GM18873 (cell line): ENCODE measurements around the gene FAM114A1.
"Not testable (repeated sequence)": the region's sequence is repeated elsewhere in the genome, so short reads cannot be mapped to it uniquely, and the experiment has no call there.

Experiments
- ATAC-seq: cut with Tn5 transposase; IDR thresholded peaks from one replicate; pipeline ENCODE4 v1.9.1; 2021; ENCODE audit warnings: mild to moderate bottlenecking, moderate library complexity, moderate number of reproducible peaks; ENCODE audit not compliant: unreplicated experiment, low FRiP score

Gene FAM114A1

DNA sequence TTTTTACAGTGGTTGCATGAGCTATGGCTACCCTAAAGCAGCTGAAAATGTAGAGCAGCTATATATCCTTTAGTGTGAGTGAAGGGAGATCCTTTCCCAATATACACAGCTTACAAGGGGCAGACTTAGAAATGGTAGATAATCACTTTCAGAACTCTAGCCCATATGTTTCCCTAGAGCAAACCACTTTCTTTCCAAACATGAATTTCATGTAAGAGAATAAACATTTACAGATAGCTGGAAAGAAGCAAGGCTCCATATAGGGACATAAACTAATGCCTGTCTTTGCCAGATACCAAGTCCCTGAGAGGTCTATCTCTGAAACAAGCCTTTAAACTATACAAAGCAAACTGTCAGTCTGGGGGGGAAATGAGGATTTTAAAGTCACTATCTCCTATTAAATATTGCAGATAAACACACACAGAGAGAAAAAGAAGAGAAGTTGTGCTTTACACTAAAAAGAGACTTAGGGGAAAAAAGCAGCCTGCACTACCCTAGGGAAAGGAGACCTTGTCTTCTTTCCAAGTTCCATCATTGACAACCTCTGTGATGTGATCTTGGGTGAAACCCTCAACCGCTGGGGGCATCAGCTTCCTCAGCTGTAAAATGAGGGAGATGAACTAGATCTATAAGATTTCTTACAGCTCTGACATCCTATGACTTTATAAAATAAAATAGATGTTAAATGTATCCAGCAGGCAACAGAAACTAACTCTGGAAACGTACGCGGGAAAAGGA, 91.0 kb downstream of the FAM114A1 start:
- ATAC-seq, result no peak

DNA sequence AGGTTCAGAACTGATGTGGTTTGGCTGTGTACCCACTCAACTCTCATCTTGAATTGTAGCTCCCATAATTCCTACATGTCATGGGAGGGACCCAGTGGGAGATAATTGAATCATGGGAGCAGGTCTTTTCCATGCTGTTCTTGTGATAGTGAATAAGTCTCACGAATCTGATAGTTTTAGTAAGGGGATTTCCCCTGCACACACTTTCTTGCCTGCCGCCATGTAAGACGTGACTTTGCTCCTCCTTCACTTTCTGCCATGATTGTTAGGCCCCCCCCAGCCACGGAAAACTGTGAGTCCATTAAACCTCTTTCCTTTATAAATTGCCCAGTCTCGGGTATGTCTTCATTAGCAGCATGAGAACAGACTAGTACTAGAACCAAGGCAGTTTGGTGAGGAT, 91.6 kb downstream of the FAM114A1 start:
- not testable (repeated sequence) for ATAC-seq

DNA sequence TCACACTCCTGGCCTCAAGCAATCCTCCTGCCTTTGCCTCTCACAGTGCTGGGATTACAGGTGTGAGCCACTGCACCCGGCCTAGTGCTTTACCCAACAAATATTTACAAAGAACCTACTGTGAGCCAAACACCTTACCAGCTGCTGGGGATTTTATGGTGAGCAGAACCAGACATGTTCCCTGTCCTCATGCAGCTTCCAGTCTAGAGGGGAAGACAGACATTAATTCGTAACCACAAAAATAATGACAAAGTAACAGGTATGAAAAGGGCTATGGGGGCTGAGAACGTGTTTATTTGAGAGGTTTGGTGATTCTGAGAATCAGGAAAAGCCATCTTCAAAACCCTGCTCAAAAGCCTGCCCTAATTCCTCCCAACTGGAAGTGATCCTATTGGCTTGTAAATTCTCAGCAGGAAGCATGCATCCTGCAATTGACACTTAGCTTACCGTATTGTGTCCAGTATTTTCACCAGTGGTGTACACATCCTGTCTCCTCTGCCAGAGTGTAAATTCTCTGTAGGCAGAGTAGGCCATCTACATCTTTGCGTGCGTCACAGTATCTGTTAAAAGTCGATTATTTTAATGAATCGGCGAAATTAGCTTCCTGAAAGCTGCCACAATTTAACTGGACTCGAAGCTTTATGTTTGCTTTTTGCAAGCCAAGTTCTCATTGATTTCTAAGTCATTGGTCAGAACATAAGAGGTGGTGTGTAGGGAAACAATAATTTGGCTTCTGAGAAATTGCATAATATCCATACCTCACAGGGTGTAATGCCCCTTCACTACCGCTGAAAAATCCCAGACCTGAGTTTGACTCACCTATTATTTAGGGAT, 97.6 kb downstream of the FAM114A1 start:
- no peak for ATAC-seq

GRCh38 chr4:38965866-38966265, 98.3 kb downstream of the FAM114A1 start:
- no peak for ATAC-seq

DNA sequence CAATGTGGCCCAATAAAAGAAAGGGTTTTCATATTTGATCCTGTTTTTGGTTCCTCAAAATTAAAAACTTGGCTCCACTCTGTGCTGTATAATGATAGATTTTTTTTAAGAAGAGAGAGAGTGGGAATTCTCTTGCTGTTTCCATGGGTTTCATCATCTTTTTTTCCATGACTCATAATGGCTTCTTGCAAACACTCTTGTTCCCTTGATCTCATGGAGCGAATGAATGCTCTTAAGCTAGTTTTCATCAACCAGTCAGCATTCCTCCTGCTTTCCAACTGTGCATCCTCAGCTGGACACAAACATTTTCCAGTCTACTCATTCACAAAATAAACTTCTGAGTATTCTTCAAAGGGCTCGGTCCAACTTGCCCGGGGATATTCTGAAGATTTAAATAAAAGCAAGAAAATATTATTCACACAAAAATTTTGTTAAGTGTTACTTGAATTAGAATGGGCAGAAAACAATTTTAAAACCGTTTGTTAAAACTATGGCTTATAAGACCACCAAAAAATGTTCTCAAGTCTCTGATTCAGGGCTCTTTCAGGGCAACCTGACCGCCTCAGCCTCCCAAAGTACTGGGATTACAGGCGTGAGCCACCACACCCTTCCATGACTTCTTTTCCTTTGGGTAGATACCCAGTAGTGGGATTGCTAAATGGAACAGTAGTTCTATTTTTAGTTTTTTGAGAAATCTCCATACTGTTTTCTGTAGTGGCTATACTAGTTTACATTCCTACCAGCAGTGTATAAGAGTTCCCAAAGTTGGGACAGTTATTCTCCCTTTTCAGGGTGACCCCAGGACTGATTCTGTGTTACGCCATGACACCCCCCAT, 99.9 kb downstream of the FAM114A1 start:
- ATAC-seq, result no peak

- ATAC-seq, result no peak
Measured at GRCh38 chr4:38968668-38969067, 101.1 kb downstream of the FAM114A1 start.

- ATAC-seq, result no peak
Measured at GRCh38 chr4:38976308-38976707, 108.7 kb downstream of the FAM114A1 start.

GRCh38 chr4:38979081-38979480, 111.5 kb downstream of the FAM114A1 start:
- ATAC-seq, result no peak

GRCh38 chr4:38979511-38980230, 112.1 kb downstream of the FAM114A1 start:
- no peak for ATAC-seq

DNA sequence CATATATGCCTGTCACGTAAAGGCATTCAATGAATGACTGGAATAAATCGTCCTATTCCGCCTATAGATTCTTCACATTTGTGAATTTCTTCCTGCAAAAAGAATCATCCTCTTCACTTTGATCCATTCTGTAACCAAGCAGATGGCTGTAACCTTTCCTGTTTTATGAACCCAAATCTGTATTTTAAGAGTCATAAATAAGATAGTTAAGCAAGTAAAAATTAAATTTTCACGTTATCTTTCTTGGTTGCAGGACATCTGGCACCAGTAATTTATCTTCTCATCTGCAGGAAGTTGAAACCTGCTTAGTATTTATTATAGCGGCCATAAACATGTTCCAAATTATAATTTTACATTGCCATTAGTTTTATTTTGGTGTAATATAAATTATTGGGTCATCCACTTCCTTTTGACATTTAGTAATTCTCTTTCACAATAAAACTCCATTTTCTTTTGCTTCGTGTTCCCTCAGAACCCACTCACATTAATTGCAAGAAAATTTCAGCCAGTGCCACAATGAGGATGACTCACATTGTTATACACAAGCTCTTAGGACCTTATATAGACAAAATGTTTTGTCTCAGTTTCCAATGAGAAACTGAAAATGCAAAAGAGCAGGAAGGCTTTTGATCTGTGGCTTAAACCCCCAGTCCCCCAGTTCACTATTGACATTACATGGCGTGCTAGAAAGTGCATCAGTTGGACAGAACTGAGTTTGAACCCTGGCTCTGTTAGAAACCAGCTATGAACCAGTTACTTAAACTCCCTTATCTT, 113.5 kb downstream of the FAM114A1 start:
- no peak for ATAC-seq

GRCh38 chr4:38982361-38983095, 114.9 kb downstream of the FAM114A1 start:
- ATAC-seq, result no peak

DNA sequence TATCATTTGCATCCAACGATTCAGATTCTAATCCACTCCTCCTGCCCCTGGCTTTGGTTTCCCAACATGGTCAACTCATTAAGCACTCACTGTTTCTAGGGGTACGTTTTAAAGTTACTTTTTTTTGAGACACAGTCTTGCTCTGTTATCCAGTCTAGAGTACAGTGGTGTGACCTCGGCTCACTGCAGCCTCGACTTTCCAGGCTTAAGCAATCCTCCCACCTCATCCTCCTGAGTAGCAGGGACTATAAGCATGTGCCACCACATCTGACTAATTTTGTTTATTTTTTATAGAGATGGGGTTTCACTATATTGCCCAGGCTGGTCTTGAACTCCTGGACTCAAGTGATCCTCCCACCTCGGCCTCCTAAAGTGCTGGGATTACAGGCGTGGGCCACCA, 115.7 kb downstream of the FAM114A1 start:
- ATAC-seq, result no peak

DNA sequence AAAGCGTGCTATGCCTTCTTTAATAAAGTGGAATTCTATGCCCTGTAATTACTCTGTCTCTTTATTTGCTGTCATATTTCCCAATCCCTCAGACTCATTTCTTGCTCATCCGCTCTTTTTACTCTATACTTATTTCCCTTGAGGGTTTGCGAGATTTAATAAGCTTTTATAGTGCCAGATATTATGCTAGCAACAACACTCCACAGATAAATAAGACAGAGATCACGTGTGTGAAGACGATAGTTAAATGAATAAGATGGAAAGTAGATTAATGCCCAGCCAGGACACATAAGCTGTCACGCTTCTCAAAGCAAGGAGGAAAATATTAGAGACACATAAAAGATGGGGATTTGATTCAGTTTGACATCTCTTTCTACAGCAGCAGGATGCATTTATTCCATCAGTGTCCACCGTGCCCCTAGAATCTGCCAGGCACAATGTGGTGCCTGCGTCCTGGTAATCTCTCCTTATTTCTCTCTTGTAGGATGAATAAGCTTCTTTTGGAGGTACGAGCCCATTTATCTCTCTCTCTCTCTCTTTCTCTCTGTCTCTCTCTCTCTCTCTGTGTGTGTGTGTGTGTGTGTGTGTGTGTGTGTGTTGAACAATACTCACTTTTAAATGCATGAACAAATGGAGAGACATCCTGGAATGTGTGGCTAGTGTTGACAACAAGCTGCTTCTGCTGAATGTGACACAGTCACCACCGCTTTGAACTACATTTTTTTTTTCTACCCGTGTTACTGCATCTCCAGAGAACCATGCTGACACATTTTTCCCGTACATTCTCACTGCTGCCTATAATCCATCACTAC, 116.4 kb downstream of the FAM114A1 start:
- ATAC-seq, result no peak

DNA sequence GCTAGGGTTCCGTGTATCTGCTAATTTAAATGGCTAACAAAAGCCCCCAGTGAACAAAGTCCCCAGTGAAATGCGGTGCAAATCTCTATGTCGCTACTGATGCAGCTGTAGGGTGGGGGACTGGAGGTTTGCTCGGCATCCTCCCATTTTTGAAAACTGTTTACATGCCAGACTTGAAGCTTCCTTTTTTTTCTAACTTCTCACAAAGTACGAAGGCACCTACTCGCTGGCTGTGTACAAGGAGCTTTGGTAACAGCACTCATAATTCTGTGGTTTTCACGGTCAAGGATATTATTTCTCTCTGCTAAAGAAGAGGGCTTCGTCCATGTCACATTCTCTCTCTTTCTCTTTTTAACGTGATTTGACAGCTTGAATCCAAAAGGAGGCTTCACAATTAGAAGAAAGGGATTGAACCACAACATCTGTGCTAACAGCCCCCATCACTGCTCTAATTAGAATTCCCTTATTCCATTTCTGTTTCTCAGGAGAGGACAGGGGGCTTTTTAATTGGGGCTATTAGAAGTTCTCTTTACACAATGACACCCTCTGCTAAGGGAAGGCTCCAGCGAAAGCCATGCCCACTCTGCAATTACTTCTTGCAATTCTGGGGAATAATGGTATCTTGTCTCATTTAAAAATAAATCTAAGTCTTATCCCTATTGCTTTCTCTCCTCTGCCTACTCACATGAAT, 117.9 kb downstream of the FAM114A1 start:
- ATAC-seq, result peak; percentile 3

DNA sequence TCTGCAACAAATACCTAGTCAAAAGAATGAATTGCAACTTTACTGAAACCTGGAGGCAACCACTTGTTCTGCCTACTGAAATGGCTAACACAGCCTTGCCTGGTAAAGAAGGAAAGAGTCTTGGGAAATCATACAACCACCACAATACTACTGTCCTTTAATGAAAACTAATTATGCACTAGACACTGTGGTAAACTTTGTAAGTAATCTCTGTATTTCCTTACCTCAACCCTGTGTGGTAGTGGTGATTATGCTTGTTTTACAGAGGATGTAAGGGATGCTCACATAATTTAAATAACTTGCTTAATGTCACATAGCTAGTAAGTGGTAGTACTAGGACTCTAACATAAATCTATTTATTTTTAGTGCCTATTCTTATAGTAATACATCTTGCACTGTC, 119.9 kb downstream of the FAM114A1 start:
- no peak for ATAC-seq

- not testable (repeated sequence) for ATAC-seq
Measured at GRCh38 chr4:38988353-38988752, 120.7 kb downstream of the FAM114A1 start.

- ATAC-seq, result no peak
Measured at GRCh38 chr4:38989487-38989886, 121.9 kb downstream of the FAM114A1 start.
